HCT116 (cell line): ENCODE measurements around the gene FGF11. TPM values are rescaled to one million over a fixed set of nuclear protein-coding genes. Genes with fewer than 3 reads are reported as not detected.

Source experiments
- ATAC-seq: fragments of 200-7000 bp; cut with Tn5 transposase; 2 replicates; pipeline ENCODE4 v1.9.1; 2020; ENCODE audit warnings: mild to moderate bottlenecking, moderate library complexity
- BruUV-seq: library from RNA; stranded (reverse); fragments of 400-500 nt; replicated peaks from 2 replicates; lab custom pipeline; 2021; lab: Mats Ljungman, UMichigan
- CTCF ChIA-PET: fragments of 300-600 bp; sonication (Branson Sonifier 250); formaldehyde crosslinking; loops from one replicate; lab custom pipeline; 2021; ENCODE audit warnings: antibody characterized with exemption; lab: Charles Lee
- POLR2A ChIA-PET: fragments of 300-600, 350-600 bp; sonication (Branson Sonifier 250); formaldehyde crosslinking; loops from one replicate; lab custom pipeline; 2021; ENCODE audit warnings: antibody characterized with exemption; lab: Charles Lee
- RAD21 ChIA-PET, 2 experiments: fragments of 300-600 bp; sonication (Branson Sonifier 250); formaldehyde crosslinking; loops; one replicate each; lab custom pipeline; 2023; ENCODE audit warnings: low total read pairs in 2 of 2; ENCODE audit not compliant: uncharacterized antibody in 2 of 2, unreplicated experiment in 2 of 2, low non-redundant PET in 1 of 2; lab: Charles Lee
- DNase-seq: peaks from one replicate; pipeline ENCODE4 v3.0.0-alpha.2; 2010; ENCODE audit warnings: low read depth, low spot score
- H2AFZ ChIP-seq: fragments of 200-600 bp; shearing (Covaris generic), sonication (generic); 2 replicates; pipeline ENCODE4 v1.6.1; 2017; ENCODE audit warnings: low read depth, mixed run types, mixed read lengths, antibody characterized with exemption, low read length; ENCODE audit not compliant: poor library complexity, severe bottlenecking
- H3K27ac ChIP-seq: 2 replicates; pipeline ENCODE4 v1.5.1; 2012; ENCODE audit warnings: low read depth, low read length
- H3K27me3 ChIP-seq: fragments of 200-600 bp; sonication (generic); 2 replicates; pipeline ENCODE4 v1.6.1; 2016; ENCODE audit warnings: mixed run types, low read length, mixed read lengths; ENCODE audit not compliant: insufficient read depth
- H3K36me3 ChIP-seq, 2 experiments: fragments of 200-500 bp in 1 of 2; fragments of 200-600 bp in 1 of 2; sonication (Bioruptor generic) in 1 of 2; sonication (generic) in 1 of 2; 2 replicates each; pipeline versions ENCODE4 v1.5.1 to v1.6.1; 2014 to 2016; ENCODE audit warnings: low read length in 2 of 2, inconsistent platforms in 1 of 2, mixed read lengths in 1 of 2, mixed run types in 1 of 2; ENCODE audit not compliant: insufficient read depth in 2 of 2, control insufficient read depth in 1 of 2
- H3K4me1 ChIP-seq, 2 experiments: fragments of 200-600 bp in 1 of 2; sonication (generic) in 1 of 2; 2 replicates each; pipeline versions ENCODE4 v1.5.1 to v1.6.1; 2012 to 2017; ENCODE audit warnings: low read length in 2 of 2, inconsistent platforms in 1 of 2, mild to moderate bottlenecking in 1 of 2, mixed read lengths in 1 of 2, mixed run types in 1 of 2, moderate library complexity in 1 of 2; ENCODE audit not compliant: insufficient read depth in 2 of 2, control insufficient read depth in 1 of 2
- H3K4me2 ChIP-seq: fragments of 200-600 bp; sonication (generic); 2 replicates; pipeline ENCODE4 v1.6.1; 2017; ENCODE audit warnings: mixed run types, low read length, mixed read lengths
- H3K4me3 ChIP-seq, 2 experiments: fragments of 200-600 bp in 1 of 2; sonication (generic) in 1 of 2; replicated peaks in 1 of 2; 2 replicates each; pipeline ENCODE4 v1.5.1; 2011 to 2016; ENCODE audit warnings: low read length in 2 of 2, control low read depth in 1 of 2, low read depth in 1 of 2, mild to moderate bottlenecking in 1 of 2, mixed read lengths in 1 of 2, mixed run types in 1 of 2
- H3K79me2 ChIP-seq: fragments of 200-600 bp; sonication (generic); 2 replicates; pipeline ENCODE4 v1.6.1; 2017; ENCODE audit warnings: mild to moderate bottlenecking, mixed run types, low read length, moderate library complexity, mixed read lengths; ENCODE audit not compliant: insufficient read depth
- H3K9ac ChIP-seq: fragments of 200-600 bp; sonication (generic); 2 replicates; pipeline ENCODE4 v1.6.1; 2016; ENCODE audit warnings: low read length, mixed read lengths
- H3K9me2 ChIP-seq: fragments of 200-600 bp; sonication (generic), shearing (Covaris generic); 2 replicates; pipeline ENCODE4 v1.6.1; 2017; ENCODE audit warnings: mixed run types, mild to moderate bottlenecking, moderate library complexity; ENCODE audit not compliant: insufficient read depth
- H3K9me3 ChIP-seq, 2 experiments: fragments of 200-500 bp in 1 of 2; fragments of 200-600 bp in 1 of 2; sonication (Bioruptor generic) in 1 of 2; sonication (generic) in 1 of 2; 2 replicates each; pipeline ENCODE4 v1.6.1; 2014 to 2017; ENCODE audit warnings: low read length in 2 of 2, mixed read lengths in 2 of 2, inconsistent platforms in 1 of 2, low read depth in 1 of 2, mild to moderate bottlenecking in 1 of 2, mixed run types in 1 of 2, moderate library complexity in 1 of 2; ENCODE audit not compliant: control insufficient read depth in 1 of 2, insufficient read depth in 1 of 2
- H4K20me1 ChIP-seq: fragments of 200-600 bp; sonication (generic), shearing (Covaris generic); 2 replicates; pipeline ENCODE4 v1.6.1; 2017; ENCODE audit warnings: mixed run types, mild to moderate bottlenecking, moderate library complexity; ENCODE audit not compliant: insufficient read depth
- CBX3 ChIP-seq: IDR thresholded peaks from 2 replicates; pipeline ENCODE4 v1.6.1; 2012; ENCODE audit warnings: low read depth
- EGR1 ChIP-seq: IDR thresholded peaks from 2 replicates; pipeline ENCODE4 v1.6.1; 2012; ENCODE audit warnings: low read depth
- ELF1 ChIP-seq: IDR thresholded peaks from 2 replicates; pipeline ENCODE4 v1.6.1; 2012; ENCODE audit warnings: low read depth, borderline replicate concordance
- EZH2 ChIP-seq: fragments of 200-600 bp; sonication (generic); IDR thresholded peaks from 2 replicates; pipeline ENCODE4 v1.6.1; 2017; ENCODE audit warnings: antibody characterized with exemption, mixed run types
- EZH2phosphoT487 ChIP-seq: fragments of 200-600 bp; IDR thresholded peaks from 2 replicates; pipeline ENCODE4 v1.6.1; 2018; ENCODE audit warnings: antibody characterized with exemption, borderline replicate concordance
- JUND ChIP-seq: IDR thresholded peaks from 2 replicates; pipeline ENCODE4 v1.6.1; 2012
- RAD21 ChIP-seq: IDR thresholded peaks from 2 replicates; pipeline ENCODE4 v1.6.1; 2012; ENCODE audit warnings: low read depth, mild to moderate bottlenecking
- SP1 ChIP-seq: IDR thresholded peaks from 2 replicates; pipeline ENCODE4 v1.6.1; 2012; ENCODE audit warnings: low read depth
- ZNF274 ChIP-seq: fragments of 200-500 bp; sonication (Bioruptor generic); IDR thresholded peaks from 2 replicates; pipeline ENCODE4 v1.6.1; 2014; ENCODE audit warnings: mild to moderate bottlenecking, low read depth, low read length, inconsistent platforms
- intact Hi-C: fragments of 100-400 bp; cut with micrococcal nuclease; formaldehyde crosslinking; loops from 2 replicates; pipeline ENCODE4 v1.10.0; 2022
- total RNA-seq: library from RNA; stranded (reverse); gene quantifications from one replicate; pipeline ENCODE4 v1.2.1, GENCODE V29; 2021; ENCODE audit not compliant: unreplicated experiment
- TF ChIP-seq, protein P1 (sequence below), 3 experiments: fragments of 200-600 bp in 1 of 3; sonication (generic) in 1 of 3; IDR thresholded peaks in 2 of 3; conservative IDR thresholded peaks in 1 of 3; 2 replicates each; pipeline ENCODE4 v1.5.1; 2012 to 2017; ENCODE audit warnings: low read depth in 2 of 3, low read length in 2 of 3, antibody characterized with exemption in 1 of 3, borderline replicate concordance in 1 of 3, control low read depth in 1 of 3, mild to moderate bottlenecking in 1 of 3, mixed read lengths in 1 of 3, mixed run types in 1 of 3, moderate library complexity in 1 of 3; ENCODE audit not compliant: insufficient read depth in 1 of 3
- TF ChIP-seq, protein P2 (sequence below): IDR thresholded peaks from 2 replicates; pipeline ENCODE4 v1.6.1; 2012
- TF ChIP-seq, protein P3 (sequence below): IDR thresholded peaks from 2 replicates; pipeline ENCODE4 v1.6.1; 2012

Gene FGF11
- total RNA-seq, 1 experiment from 2014 or later = 6.1 TPM

GRCh38 chr17:7463372-7463846 is 24.1 kb downstream of the FGF11 start:
- H3K36me3 ChIP-seq = no peaks in the 10 kb centered on the region; a peak in 2 of 4 replicates
- H3K9ac ChIP-seq = no peak overlapping the region
- no peak for ATAC-seq
- no peak overlapping the region for H3K4me3 ChIP-seq
- RAD21 ChIA-PET = no interaction called here
- H3K27me3 ChIP-seq = no peaks in the 10 kb centered on the region
- no peaks in the 10 kb centered on the region for H4K20me1 ChIP-seq
- POLR2A ChIA-PET = no interaction called here
- no peak for DNase-seq
- no peak overlapping the region for H3K27ac ChIP-seq
- TF ChIP-seq ELF1 (no peak), JUND (no peak), CBX3 (no peak), RAD21 (no peak), EGR1 (no peak), EZH2 (no peak), EZH2phosphoT487 (no peak), SP1 (no peak), ZNF274 (no peak)
- TF ChIP-seq, protein P1, sequence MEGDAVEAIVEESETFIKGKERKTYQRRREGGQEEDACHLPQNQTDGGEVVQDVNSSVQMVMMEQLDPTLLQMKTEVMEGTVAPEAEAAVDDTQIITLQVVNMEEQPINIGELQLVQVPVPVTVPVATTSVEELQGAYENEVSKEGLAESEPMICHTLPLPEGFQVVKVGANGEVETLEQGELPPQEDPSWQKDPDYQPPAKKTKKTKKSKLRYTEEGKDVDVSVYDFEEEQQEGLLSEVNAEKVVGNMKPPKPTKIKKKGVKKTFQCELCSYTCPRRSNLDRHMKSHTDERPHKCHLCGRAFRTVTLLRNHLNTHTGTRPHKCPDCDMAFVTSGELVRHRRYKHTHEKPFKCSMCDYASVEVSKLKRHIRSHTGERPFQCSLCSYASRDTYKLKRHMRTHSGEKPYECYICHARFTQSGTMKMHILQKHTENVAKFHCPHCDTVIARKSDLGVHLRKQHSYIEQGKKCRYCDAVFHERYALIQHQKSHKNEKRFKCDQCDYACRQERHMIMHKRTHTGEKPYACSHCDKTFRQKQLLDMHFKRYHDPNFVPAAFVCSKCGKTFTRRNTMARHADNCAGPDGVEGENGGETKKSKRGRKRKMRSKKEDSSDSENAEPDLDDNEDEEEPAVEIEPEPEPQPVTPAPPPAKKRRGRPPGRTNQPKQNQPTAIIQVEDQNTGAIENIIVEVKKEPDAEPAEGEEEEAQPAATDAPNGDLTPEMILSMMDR (IDR thresholded peaks at IDR 0.05 in 2 of 3, conservative IDR thresholded peaks at IDR 0.05 in 1 of 3; ENCODE audit: borderline replicate concordance in 1 of 3, insufficient read depth in 1 of 3, low read depth in 2 of 3, low read length in 2 of 3) = no peak
- TF ChIP-seq, protein P2, sequence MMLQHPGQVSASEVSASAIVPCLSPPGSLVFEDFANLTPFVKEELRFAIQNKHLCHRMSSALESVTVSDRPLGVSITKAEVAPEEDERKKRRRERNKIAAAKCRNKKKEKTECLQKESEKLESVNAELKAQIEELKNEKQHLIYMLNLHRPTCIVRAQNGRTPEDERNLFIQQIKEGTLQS = no peak
- TF ChIP-seq, protein P3, sequence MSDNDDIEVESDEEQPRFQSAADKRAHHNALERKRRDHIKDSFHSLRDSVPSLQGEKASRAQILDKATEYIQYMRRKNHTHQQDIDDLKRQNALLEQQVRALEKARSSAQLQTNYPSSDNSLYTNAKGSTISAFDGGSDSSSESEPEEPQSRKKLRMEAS = no peak
- intact Hi-C loops = no loop called here
- H3K9me2 ChIP-seq = no peaks in the 10 kb centered on the region
- peaks cover 0 to 10% of the 10 kb centered on the region in 2 experiments; a peak in 2 of 4 replicates for H3K4me1 ChIP-seq
- no peaks in the 10 kb centered on the region for H3K9me3 ChIP-seq
- no peak overlapping the region for H2AFZ ChIP-seq
- H3K79me2 ChIP-seq = no peaks in the 10 kb centered on the region
- CTCF ChIA-PET = no interaction called here
- BruUV-seq = no TSS peak
- no peak overlapping the region for H3K4me2 ChIP-seq
